GM18873 (cell line): ENCODE results near the gene EPHA4.

Experiments
- ATAC-seq: cut with Tn5 transposase; IDR thresholded peaks from one replicate; pipeline ENCODE4 v1.9.1; 2021; ENCODE audit warnings: mild to moderate bottlenecking, moderate library complexity, moderate number of reproducible peaks; ENCODE audit not compliant: unreplicated experiment, low FRiP score

The EPHA4 gene

GRCh38 chr2:221546505-221547225 is 25.4 kb downstream of the EPHA4 start:
- ATAC-seq: no peak

- no peak for ATAC-seq
These were observed 30.9 kb downstream of the EPHA4 start for GRCh38 chr2:221541131-221541735.

- no peak for ATAC-seq
These were observed 32.9 kb downstream of the EPHA4 start for GRCh38 chr2:221539246-221539645.

GRCh38 chr2:221535824-221536223 is 36.3 kb downstream of the EPHA4 start:
- ATAC-seq: no peak

- no peak for ATAC-seq
These were observed 38.8 kb downstream of the EPHA4 start for GRCh38 chr2:221533299-221533698.

- no peak for ATAC-seq
These were observed 39.5 kb downstream of the EPHA4 start for GRCh38 chr2:221532641-221533040.

- ATAC-seq: no peak
These were observed 41.5 kb downstream of the EPHA4 start for GRCh38 chr2:221530653-221531037.

GRCh38 chr2:221529943-221530652 is 42.0 kb downstream of the EPHA4 start:
- ATAC-seq: no peak

- ATAC-seq: no peak
These were observed 42.7 kb downstream of the EPHA4 start for GRCh38 chr2:221529177-221529942.

- ATAC-seq: no peak
These were observed 44.3 kb downstream of the EPHA4 start for GRCh38 chr2:221527776-221528309.

- ATAC-seq: no peak
These were observed 47.9 kb downstream of the EPHA4 start for GRCh38 chr2:221524158-221524557.

- ATAC-seq: no peak
These were observed 50.8 kb downstream of the EPHA4 start for GRCh38 chr2:221521233-221521845.

GRCh38 chr2:221518935-221519625 is 53.0 kb downstream of the EPHA4 start:
- ATAC-seq: no peak

GRCh38 chr2:221518201-221518934 is 53.7 kb downstream of the EPHA4 start:
- peak; percentile 53 for ATAC-seq

GRCh38 chr2:221517696-221518151 is 54.4 kb downstream of the EPHA4 start:
- peak; percentile 95 for ATAC-seq

- ATAC-seq: no peak
These were observed 54.9 kb downstream of the EPHA4 start for GRCh38 chr2:221517146-221517695.

- ATAC-seq: no peak
These were observed 56.2 kb downstream of the EPHA4 start for GRCh38 chr2:221515864-221516263.

- no peak for ATAC-seq
These were observed 57.6 kb downstream of the EPHA4 start for GRCh38 chr2:221514305-221515040.
